DOHH2 (cell line): ENCODE results near the gene TXNRD2.

Source experiments
- H3F3A ChIP-seq: fragments of 200-600 bp; sonication (generic), shearing (Covaris generic); 2 replicates; pipeline ENCODE4 v1.6.0; 2016; ENCODE audit warnings: antibody characterized with exemption, mild to moderate bottlenecking; ENCODE audit not compliant: control insufficient read depth, insufficient read depth
- H3K27ac ChIP-seq: fragments of 200-600 bp; sonication (generic); 2 replicates; pipeline ENCODE4 v1.5.1; 2014; ENCODE audit warnings: low read depth, mild to moderate bottlenecking, low read length, moderate library complexity
- H3K27me3 ChIP-seq: fragments of 200-600 bp; sonication (generic); 2 replicates; pipeline ENCODE4 v1.6.1; 2014; ENCODE audit warnings: mild to moderate bottlenecking, low read length, mixed read lengths; ENCODE audit not compliant: control insufficient read depth
- H3K36me3 ChIP-seq: fragments of 200-600 bp; sonication (generic); 2 replicates; pipeline ENCODE4 v1.6.1; 2014; ENCODE audit warnings: mild to moderate bottlenecking, low read length, moderate library complexity, mixed read lengths; ENCODE audit not compliant: control insufficient read depth
- H3K4me1 ChIP-seq: fragments of 200-600 bp; sonication (generic); 2 replicates; pipeline ENCODE4 v1.6.1; 2014; ENCODE audit warnings: mild to moderate bottlenecking, low read length, mixed read lengths; ENCODE audit not compliant: control insufficient read depth
- H3K4me2 ChIP-seq: fragments of 200-600 bp; sonication (generic); 2 replicates; pipeline ENCODE4 v1.6.0; 2014; ENCODE audit warnings: mild to moderate bottlenecking, low read length, moderate library complexity
- H3K4me3 ChIP-seq: fragments of 200-600 bp; sonication (generic); 2 replicates; pipeline ENCODE4 v1.5.1; 2014; ENCODE audit warnings: mild to moderate bottlenecking, low read length, mixed read lengths
- H3K79me2 ChIP-seq: fragments of 200-600 bp; sonication (generic); 2 replicates; pipeline ENCODE4 v1.6.1; 2014; ENCODE audit warnings: mild to moderate bottlenecking, low read length, mixed read lengths; ENCODE audit not compliant: control insufficient read depth
- H3K9me2 ChIP-seq: fragments of 200-600 bp; sonication (generic); replicated peaks from 2 replicates; pipeline ENCODE4 v1.6.1; 2014; ENCODE audit warnings: mild to moderate bottlenecking, low read length, mixed read lengths; ENCODE audit not compliant: control insufficient read depth
- H3K9me3 ChIP-seq: fragments of 200-600 bp; sonication (generic); 2 replicates; pipeline ENCODE4 v1.6.1; 2014; ENCODE audit warnings: antibody characterized with exemption, low read length, mixed read lengths; ENCODE audit not compliant: control insufficient read depth, insufficient read depth
- H4K20me1 ChIP-seq: fragments of 200-600 bp; sonication (generic); 2 replicates; pipeline ENCODE4 v1.6.0; 2014; ENCODE audit warnings: low read depth, mild to moderate bottlenecking, antibody characterized with exemption, low read length, moderate library complexity; ENCODE audit not compliant: control insufficient read depth, insufficient read depth
- CTCF ChIP-seq: fragments of 200-600 bp; sonication (generic); IDR thresholded peaks from one replicate; pipeline ENCODE4 v1.5.1; 2014; ENCODE audit warnings: antibody characterized with exemption, mild to moderate bottlenecking, low read depth, low read length; ENCODE audit not compliant: poor library complexity, severe bottlenecking
- EZH2phosphoT487 ChIP-seq: fragments of 200-600 bp; sonication (generic); IDR thresholded peaks from 2 replicates; pipeline ENCODE4 v1.6.1; 2017; ENCODE audit warnings: borderline replicate concordance, mild to moderate bottlenecking, antibody characterized with exemption, low read length, moderate library complexity, mixed read lengths

TXNRD2 gene

GRCh38 chr22:19955241-19956128 is 13.9 kb upstream of the TXNRD2 start:
- no peaks in the 10 kb centered on the region for H4K20me1 ChIP-seq
- H3K9me2 ChIP-seq: no peaks in the 10 kb centered on the region
- H3K4me3 ChIP-seq: no peak overlapping the region
- TF ChIP-seq CTCF: no peak
- H3F3A ChIP-seq: 0 out of 2 replicates have a peak, but pooled peaks cover 3% of the 10 kb centered on the region
- no peaks in the 10 kb centered on the region for H3K9me3 ChIP-seq
- H3K4me2 ChIP-seq: no peak overlapping the region
- H3K4me1 ChIP-seq: peaks cover 9% of the 10 kb centered on the region
- no peaks in the 10 kb centered on the region for H3K27me3 ChIP-seq
- peaks cover 13% of the 10 kb centered on the region; the same call in 1 of the 2 replicates for H3K36me3 ChIP-seq
- H3K79me2 ChIP-seq: peaks cover 10% of the 10 kb centered on the region
- H3K27ac ChIP-seq: no peak overlapping the region

GRCh38 chr22:19951346-19951745 is 9.7 kb upstream of the TXNRD2 start:
- Histone ChIP-seq H3K4me3 (no peak overlapping the region), H3K36me3 (peaks cover 35% of the 10 kb centered on the region), H3K79me2 (peaks cover 44% of the 10 kb centered on the region), H3K9me3 (no peaks in the 10 kb centered on the region), H3K27me3 (no peaks in the 10 kb centered on the region), H3F3A (no peaks in the 10 kb centered on the region; the same call in 1 of the 2 replicates), H3K9me2 (no peaks in the 10 kb centered on the region), H3K27ac (no peak overlapping the region), H4K20me1 (no peaks in the 10 kb centered on the region), H3K4me2 (no peak overlapping the region), H3K4me1 (peaks cover 15% of the 10 kb centered on the region)
- TF ChIP-seq CTCF (no peak), EZH2phosphoT487 (no peak)

- Histone ChIP-seq H3K36me3 (peaks cover 50% of the 10 kb centered on the region), H3K4me1 (peaks cover 24% of the 10 kb centered on the region), H3K4me3 (no peak overlapping the region), H3K9me3 (no peaks in the 10 kb centered on the region), H3K27me3 (no peaks in the 10 kb centered on the region), H3K9me2 (no peaks in the 10 kb centered on the region), H3K79me2 (peaks cover 71% of the 10 kb centered on the region), H3K27ac (no peak overlapping the region), H4K20me1 (no peaks in the 10 kb centered on the region), H3F3A (peaks cover 13% of the 10 kb centered on the region; the same call in 1 of the 2 replicates), H3K4me2 (no peak overlapping the region)
- TF ChIP-seq EZH2phosphoT487 (no peak), CTCF (no peak)
These were observed 6.6 kb upstream of the TXNRD2 start for GRCh38 chr22:19948057-19948760.
